RWPE2 (cell line): ENCODE measurements around the gene FRMD6.

Source experiments
- ATAC-seq: fragments of 200-7000 bp; cut with Tn5 transposase; 3 replicates; pipeline ENCODE4 v1.9.1; 2021; ENCODE audit warnings: low read depth
- DNase-seq: peaks from one replicate; pipeline ENCODE4 v3.0.0-alpha.2; 2020; ENCODE audit warnings: low spot score
- H3K27ac ChIP-seq: fragments of 450-650 bp; 2 replicates; pipeline ENCODE4 v1.5.1; 2017; ENCODE audit warnings: mild to moderate bottlenecking; ENCODE audit not compliant: poor library complexity, severe bottlenecking
- H3K27me3 ChIP-seq: fragments of 250-450 bp; sonication (Bioruptor Pico); 2 replicates; pipeline ENCODE4 v1.5.1; 2021; ENCODE audit warnings: mild to moderate bottlenecking, moderate library complexity; ENCODE audit not compliant: insufficient read depth, poor library complexity, severe bottlenecking
- H3K36me3 ChIP-seq: fragments of 250-450 bp; sonication (Bioruptor Pico); 2 replicates; pipeline ENCODE4 v1.5.1; 2020; ENCODE audit warnings: low read depth, mild to moderate bottlenecking, moderate library complexity
- H3K4me1 ChIP-seq: fragments of 250-450 bp; sonication (Bioruptor Pico); 2 replicates; pipeline ENCODE4 v1.5.1; 2021; ENCODE audit warnings: mild to moderate bottlenecking, moderate library complexity; ENCODE audit not compliant: insufficient read depth, poor library complexity, severe bottlenecking
- H3K4me3 ChIP-seq: fragments of 250-450 bp; sonication (Bioruptor Pico); 2 replicates; pipeline ENCODE4 v1.5.1; 2021; ENCODE audit warnings: mild to moderate bottlenecking, moderate library complexity; ENCODE audit not compliant: severe bottlenecking
- H3K9me3 ChIP-seq: fragments of 250-450 bp; sonication (Bioruptor Pico); 2 replicates; pipeline ENCODE4 v1.5.1; 2021; ENCODE audit warnings: mild to moderate bottlenecking, moderate library complexity; ENCODE audit not compliant: severe bottlenecking
- CTCF ChIP-seq: fragments of 450-650 bp; IDR thresholded peaks from one replicate; pipeline ENCODE4 v1.5.1; 2017; ENCODE audit warnings: mild to moderate bottlenecking, moderate library complexity; ENCODE audit not compliant: poor library complexity, severe bottlenecking

FRMD6 gene

GRCh38 chr14:51774209-51774608 lies 122.5 kb downstream of the FRMD6 start:
- H3K4me1 ChIP-seq, result no peaks in the 10 kb centered on the region
- H3K9me3 ChIP-seq, result no peaks in the 10 kb centered on the region
- no peak overlapping the region for H3K27ac ChIP-seq
- no peak for TF ChIP-seq CTCF
- DNase-seq (no peak), ATAC-seq (no peak)
- H3K27me3 ChIP-seq, result no peaks in the 10 kb centered on the region
- no peaks in the 10 kb centered on the region for H3K36me3 ChIP-seq
- no peak overlapping the region for H3K4me3 ChIP-seq

- no peak for DNase-seq
- peak; percentile 87 for ATAC-seq
- H3K27ac ChIP-seq, result no peak overlapping the region
- H3K36me3 ChIP-seq, result no peaks in the 10 kb centered on the region
- H3K27me3 ChIP-seq, result no peaks in the 10 kb centered on the region
- no peaks in the 10 kb centered on the region for H3K4me1 ChIP-seq
- peak overlapping the region; percentile 16 for H3K4me3 ChIP-seq
- TF ChIP-seq CTCF, result peak; percentile 97
- no peaks in the 10 kb centered on the region for H3K9me3 ChIP-seq
Measured at GRCh38 chr14:51776102-51776894, 124.6 kb downstream of the FRMD6 start.

- no peaks in the 10 kb centered on the region for H3K27me3 ChIP-seq
- H3K4me1 ChIP-seq, result peaks cover 9% of the 10 kb centered on the region
- H3K36me3 ChIP-seq, result no peaks in the 10 kb centered on the region
- DNase-seq (no peak), ATAC-seq (peak; percentile 40; the same call in 2 of the 3 replicates)
- H3K9me3 ChIP-seq, result no peaks in the 10 kb centered on the region
- TF ChIP-seq CTCF, result peak; percentile 97
- no peak overlapping the region for H3K27ac ChIP-seq
- no peak overlapping the region for H3K4me3 ChIP-seq
Measured at GRCh38 chr14:51780006-51780692, 128.4 kb downstream of the FRMD6 start.
